Dedifferentiated amniotic fluid mesenchymal stem cell (primary cell): ENCODE measurements around the gene PPIB.
"Not testable (repeated sequence)": the region's sequence is repeated elsewhere in the genome, so short reads cannot be mapped to it uniquely, and the experiment has no call there.

Source experiments
- DNase-seq: peaks from one replicate; pipeline ENCODE4 v3.0.0-alpha.2; 2016; ENCODE audit errors: extremely low spot score

The PPIB gene

GRCh38 chr15:64141798-64142512 is 20.9 kb downstream of the PPIB start:
- no peak for DNase-seq

DNA sequence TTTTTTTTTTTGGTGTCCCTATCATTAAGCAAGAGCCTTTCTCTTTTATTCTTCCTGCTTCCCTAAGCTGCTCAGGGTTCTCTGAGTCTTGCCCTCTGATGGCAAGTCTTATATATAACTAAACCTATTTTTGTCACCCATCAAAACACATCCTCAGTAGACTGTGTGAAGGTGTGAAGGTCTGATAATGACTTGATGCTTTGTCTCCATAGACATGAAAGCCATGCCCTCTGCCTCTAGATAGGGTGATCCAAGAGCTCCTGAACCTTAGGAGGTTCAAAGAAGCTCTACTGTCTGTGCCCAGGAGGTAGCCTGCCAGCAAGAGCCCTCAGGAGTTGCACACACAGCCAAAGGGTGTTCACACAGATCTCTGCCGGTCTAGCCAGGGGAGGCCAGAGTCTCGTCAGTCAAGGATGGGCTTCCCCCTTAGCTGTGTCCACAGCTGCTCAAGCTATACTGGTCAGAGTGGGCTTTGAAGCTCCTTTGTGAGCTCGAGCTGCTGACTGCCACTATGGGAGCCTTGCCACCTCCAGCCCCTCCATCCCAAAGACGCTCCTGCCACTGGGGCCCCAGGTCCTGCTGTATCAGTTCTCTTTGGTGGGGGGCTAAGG is 24.4 kb downstream of the PPIB start:
- no peak for DNase-seq

DNA sequence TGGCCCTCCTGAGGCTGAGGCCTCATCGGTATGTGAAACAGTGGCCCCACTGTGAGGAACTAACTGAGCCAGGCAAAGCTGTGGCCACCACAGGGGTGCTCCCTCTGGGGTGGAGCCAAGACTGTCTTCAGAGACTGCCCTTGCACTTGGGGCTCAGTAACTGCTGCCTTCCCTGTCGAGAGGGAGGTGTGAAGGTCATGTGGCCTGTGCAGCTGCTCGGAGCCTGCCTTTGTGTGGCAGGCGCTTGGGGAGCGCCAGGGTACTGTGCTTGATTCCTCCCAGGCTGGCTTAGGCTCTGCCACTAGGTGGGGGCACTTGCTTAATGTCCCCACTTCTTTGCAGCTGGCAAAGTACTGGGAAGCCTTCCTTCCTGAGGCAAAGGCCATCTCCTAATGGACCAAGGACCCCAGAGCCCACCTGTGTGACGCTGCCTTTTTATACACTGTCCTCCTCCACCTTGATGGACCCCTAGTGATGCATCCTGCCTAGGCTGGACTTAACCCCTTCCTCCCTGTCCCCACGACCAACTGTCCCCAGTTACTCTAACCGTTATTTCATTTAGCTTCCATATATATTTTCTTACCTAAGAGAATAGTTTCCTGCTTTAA is 25.5 kb downstream of the PPIB start:
- DNase-seq = no peak

DNA sequence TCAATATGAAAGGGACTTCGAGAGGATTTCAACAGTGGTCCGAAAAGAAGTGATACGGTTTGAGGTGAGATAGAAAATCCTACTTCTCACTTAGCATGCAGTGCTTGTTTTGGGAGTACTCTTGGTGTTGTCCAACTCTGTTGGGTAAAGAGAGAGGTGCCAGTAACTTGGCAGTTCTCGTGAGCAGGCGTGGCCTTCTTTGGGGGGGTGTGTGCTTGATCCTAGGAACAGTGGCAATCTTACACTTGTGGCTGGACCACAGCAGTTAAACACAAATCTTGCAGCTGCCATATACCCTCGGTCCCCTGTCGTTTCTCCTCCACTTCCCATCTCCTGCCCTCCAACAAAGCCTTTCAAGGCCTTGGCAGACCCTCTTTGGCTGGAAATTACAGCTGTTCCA is 26.5 kb downstream of the PPIB start:
- no peak for DNase-seq

- no peak for DNase-seq
These were observed 28.4 kb downstream of the PPIB start for GRCh38 chr15:64134345-64134829.

GRCh38 chr15:64133623-64134344 is 29.0 kb downstream of the PPIB start:
- DNase-seq = no peak

DNA sequence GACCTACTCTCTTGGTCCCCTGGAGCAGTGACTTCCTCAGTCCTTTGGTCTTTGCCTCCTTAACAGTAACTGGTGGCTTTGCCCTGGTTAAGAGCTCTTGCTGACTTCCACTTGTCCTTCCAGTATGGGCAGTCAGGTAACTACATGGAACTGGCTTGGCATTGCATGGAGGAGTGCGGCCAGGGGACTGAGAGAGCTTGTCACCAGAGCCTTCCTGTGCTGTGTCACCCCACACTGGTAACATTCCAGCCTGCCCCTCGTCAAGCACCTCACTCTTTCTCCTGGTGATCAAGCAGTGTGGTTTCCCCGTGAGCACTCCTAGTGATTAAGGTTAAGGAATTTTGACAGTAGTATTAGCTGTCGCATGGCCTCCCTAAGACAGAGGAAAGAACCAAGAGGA is 30.6 kb downstream of the PPIB start:
- no peak for DNase-seq

DNA sequence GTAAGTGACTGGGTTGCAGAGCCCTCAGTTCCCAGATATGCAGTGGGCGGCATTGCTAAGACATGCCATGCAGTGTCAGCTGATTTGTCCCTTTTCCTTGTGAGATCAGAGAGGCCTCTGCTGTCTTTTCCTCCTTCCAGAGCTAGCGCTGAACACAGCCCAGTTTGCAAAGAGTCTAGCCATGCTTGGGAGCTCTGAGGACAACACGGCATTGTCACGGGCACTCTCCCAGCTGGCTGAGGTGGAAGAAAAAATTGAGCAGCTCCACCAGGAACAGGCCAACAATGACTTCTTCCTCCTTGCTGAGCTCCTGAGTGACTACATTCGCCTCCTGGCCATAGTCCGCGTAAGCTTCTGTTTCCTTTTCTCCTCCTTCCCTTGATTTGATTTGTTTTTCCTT is 31.3 kb downstream of the PPIB start:
- no peak for DNase-seq

DNA sequence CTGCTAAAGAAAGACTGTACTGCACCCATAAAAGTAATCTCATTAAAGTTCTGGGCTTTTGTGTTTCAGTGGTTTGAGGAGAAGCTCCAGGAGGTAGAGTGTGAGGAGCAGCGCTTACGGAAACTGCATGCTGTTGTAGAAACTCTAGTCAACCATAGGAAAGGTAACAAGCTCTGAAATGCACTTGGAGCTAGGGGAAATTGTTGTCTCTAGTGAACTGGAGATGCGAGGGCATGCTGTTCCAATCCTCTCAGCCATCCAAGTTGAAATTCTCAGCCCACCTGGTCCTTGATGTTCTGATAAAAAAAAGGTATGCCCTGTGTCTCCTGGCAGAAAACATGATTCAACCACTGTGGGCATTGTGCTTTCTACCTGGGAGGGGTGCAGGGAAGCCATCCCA is 32.7 kb downstream of the PPIB start:
- DNase-seq = no peak

- DNase-seq = no peak
These were observed 35.1 kb downstream of the PPIB start for GRCh38 chr15:64127521-64128270.

GRCh38 chr15:64125978-64126377 is 36.8 kb downstream of the PPIB start:
- DNase-seq = no peak

DNA sequence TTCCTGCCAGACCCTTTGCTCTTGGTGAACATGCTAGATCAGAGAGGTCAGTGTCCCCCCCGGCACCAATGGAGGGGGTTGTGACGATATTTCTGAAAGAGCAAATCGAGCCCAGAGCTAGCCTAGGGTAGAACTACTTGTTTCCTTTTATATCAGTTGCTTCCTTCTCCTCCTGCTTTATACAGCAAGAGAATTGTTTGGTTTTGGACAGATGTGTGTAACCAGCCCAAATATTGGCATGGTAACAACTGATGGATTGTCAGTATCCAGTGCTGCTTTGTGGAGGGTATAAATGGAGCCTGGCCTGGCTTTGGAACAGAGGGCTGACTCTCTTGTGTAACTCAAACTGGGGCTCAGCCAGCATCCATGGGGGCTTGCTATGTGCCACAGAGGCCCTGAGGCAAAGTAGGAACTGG is 39.9 kb downstream of the PPIB start:
- no peak for DNase-seq

DNA sequence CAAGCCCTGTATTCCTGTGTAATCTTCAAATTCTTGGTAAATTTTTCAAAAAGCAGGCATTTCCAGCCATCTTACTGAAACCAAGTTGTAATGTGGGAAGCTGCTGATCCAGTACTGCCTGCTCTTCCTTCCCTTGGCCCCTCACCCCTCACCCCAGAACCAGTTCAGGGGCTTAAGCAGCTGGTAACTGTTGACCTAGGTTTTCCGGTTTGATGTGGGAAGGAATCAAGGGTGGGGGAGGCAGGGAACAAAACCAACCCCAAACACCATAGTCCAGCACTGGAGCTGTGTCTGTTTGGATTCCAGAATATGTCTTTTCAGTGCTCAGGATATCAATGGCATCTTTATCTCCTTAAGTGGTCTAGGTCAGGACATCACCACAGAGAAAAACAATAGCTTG is 40.4 kb downstream of the PPIB start:
- DNase-seq = no peak

- DNase-seq = no peak
These were observed 41.2 kb downstream of the PPIB start for GRCh38 chr15:64121614-64122013.

DNA sequence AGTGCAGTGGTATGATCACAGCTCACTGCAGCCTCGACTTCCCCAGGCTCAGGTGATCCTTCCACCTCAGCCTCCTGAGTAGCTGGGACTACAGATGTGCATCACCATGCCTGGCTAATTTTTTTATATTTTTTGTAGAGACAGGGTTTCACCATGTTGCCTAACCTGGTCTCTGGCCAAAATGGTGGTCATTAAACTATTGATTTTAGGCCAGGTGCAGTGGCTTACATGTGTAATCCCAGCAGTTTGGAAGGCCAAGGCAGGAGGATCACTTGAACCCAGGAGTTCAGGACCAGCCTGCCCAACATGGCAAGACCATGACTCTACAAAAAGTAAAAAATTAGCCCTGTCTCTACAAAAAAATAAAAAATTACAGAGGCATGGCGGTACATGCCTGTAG is 42.5 kb downstream of the PPIB start:
- DNase-seq = not testable (repeated sequence)

- no peak for DNase-seq
These were observed 44.9 kb downstream of the PPIB start for GRCh38 chr15:64117759-64118487.

DNA sequence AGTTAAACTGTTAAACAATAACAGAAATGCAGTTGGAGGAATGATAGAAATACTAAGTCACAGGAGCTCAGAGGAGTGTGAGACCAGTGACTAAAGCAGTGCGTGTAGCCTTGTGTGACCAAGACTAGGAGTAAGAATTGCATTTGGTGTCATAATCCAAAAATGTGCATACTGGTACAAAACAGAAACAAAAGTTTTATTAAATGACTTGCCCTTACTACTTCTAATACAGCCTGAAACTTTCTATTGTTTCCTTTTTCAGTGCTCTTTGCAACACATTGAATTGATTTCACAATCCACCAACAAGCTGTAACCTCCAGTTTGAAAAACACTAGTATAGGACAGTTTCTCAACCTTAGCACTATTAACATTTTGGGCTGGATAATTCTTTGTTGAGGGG is 49.9 kb downstream of the PPIB start:
- DNase-seq = peak; percentile 70

DNA sequence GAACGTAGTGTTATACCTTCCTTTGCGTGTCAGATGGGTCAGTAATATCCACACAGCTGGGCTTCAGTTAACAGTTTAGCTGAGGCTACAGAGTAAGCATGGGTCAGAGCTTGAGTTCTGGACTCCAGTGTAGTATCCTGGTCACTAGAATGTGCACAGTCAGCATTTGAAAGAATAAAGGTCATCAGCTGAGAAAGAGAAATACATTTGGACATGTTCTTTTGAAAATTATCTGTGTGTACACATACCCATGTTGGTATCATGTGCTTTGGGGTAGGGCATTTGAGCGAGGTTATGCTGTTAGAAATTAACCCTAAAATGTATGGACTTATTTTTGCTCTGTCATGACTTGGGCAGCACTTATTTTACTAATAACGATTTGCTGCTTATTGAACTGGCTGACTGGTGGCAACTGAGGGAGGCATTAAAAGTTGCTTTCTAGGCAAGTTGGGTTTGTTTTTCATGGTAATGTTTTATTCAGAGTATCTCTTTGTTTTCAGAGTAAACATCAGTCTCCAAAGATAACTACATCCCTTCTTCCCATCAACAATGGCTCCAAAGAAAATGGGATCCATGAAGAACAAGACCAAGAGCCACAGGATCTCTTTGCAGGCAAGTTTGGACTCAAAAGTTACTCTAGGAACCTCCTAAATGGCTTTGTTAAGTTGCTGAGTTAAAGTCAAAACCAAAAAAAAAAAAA is 50.6 kb downstream of the PPIB start:
- no peak for DNase-seq

DNA sequence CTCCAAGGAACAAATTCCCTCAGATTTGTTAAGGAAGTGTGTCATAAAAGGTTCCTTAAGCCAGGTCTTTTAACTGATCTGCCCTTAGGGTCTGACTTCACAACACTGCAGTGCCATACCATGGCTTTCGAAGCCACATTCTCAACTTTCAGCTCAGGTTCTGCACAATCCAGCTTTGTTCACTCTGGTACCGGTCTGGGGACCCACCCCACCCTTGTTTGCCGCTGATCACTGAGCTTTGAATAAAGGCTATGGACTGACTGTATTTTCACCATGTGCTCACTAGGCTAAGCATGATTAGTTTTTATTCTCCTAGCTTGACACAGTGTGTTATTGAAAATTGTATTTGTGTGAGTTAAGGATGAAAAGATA is 51.2 kb downstream of the PPIB start:
- DNase-seq = no peak

- DNase-seq = no peak
These were observed 51.7 kb downstream of the PPIB start for GRCh38 chr15:64110950-64111678.
